Erythroblast (primary cell): ENCODE results near the gene METRNL.
"Not testable (repeated sequence)": the region's sequence is repeated elsewhere in the genome, so short reads cannot be mapped to it uniquely, and the experiment has no call there.

Experiments
- DNase-seq, 2 experiments: peaks; one replicate each; lab custom pipeline; 2025; lab: John Stamatoyannopoulos, UW
- GATA1 ChIP-seq: IDR thresholded peaks from 2 replicates; pipeline ENCODE4 v1.6.1; 2011; ENCODE audit warnings: low read depth, mild to moderate bottlenecking, control low read depth, low read length, moderate library complexity
- POLR2A ChIP-seq: IDR thresholded peaks from 2 replicates; pipeline ENCODE4 v1.6.1; 2011; ENCODE audit warnings: mild to moderate bottlenecking, low read length

METRNL gene, protein sequence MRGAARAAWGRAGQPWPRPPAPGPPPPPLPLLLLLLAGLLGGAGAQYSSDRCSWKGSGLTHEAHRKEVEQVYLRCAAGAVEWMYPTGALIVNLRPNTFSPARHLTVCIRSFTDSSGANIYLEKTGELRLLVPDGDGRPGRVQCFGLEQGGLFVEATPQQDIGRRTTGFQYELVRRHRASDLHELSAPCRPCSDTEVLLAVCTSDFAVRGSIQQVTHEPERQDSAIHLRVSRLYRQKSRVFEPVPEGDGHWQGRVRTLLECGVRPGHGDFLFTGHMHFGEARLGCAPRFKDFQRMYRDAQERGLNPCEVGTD

DNA sequence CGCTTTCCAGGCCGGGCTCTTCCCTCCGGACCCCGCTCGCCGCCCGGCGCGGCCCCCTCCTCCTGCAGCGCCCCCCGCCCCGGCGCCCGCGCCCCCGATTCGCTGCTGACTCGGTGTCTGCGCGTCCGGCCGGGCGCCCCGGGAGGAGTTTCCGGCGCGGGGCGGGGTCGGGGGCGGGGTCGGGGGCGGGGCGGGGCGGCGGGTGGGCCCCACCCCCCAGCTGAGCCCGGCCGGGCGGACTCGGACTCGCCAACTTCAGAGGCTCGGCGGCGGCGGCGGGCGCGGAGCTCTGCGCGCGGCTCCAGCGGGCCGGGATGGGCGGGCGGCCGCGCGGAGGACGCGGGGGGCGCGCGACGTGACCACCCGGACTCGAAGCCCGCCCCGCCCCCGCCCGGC is at the start of gene METRNL:
Gene METRNL (plus strand): TSS at position 258 of the 396 bp plus-strand sequence. CDS start 207 bp downstream, outside the sequence.
- peak; percentile 75 to 78 for DNase-seq
- TF ChIP-seq GATA1 = no peak
- TF ChIP-seq POLR2A = no peak

DNA sequence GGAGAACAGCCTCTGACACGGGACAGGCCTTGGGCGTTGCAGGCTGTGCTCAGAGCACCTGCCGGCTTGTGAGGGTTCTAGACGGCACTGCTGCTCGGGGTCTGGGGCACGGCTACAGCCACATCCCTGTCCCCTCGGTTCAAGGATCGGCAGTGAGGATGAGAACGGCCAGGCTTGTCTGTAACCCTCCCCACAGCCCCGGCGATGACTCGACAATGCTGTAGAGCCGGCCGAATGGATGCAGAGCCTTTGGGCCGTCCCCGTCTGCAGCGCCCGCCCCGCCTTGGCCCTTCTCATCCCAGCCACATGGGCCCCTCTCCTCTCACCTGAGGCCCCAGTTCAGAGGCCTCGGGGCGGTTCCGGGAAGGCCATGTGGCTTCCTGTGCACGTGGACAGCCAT is 49.0 kb upstream of the METRNL start:
- no peak for DNase-seq
- TF ChIP-seq GATA1 (no peak), POLR2A (no peak)

DNA sequence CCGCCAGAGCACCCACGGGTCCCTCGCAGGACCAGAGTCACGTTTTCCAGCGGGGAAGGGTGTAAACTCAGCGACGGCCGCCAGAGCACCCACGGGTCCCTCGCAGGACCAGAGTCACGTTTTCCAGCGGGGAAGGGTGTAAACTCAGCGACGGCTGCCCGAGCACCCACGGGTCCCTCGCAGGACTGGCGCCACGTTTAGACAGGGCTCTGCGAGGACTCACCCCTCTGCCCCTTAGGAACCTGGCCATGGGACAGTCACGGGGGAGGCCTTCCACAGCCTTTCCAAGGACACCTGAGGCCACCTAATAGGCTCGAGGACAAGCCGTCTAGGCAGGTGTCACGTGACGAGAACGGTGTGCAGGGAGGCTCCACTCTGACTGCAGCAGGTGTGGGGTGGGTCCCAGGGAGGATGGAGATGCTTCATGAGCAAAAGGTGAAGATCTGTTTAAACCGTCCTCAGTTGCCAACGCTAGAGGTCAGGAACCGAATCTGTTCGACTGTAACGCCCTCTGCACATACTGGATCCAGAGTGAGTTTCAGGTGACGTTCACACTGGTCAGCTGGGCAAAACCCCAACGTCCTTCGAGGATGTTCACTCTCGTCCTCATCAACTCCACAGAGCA is 48.0 kb upstream of the METRNL start:
- TF ChIP-seq POLR2A (no peak), GATA1 (no peak)
- DNase-seq = no peak

DNA sequence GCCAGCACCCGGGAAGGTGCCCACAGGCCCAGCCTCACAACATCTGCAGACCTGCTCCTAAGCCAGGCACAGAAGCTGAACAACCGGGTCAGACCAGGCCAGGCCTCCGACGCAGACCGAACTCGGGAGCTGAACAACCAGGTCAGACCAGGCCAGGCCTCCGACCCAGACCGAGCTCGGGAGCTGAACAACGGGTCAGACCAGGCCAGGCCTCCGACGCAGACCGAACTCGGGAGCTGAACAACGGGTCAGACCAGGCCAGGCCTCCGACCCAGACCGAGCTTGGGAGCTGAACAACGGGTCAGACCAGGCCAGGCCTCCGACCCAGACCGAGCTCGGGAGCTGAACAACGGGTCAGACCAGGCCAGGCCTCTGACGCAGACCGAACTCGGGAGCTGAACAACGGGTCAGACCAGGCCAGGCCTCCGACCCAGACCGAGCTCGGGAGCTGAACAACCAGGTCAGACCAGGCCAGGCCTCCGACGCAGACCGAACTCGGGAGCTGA is 47.4 kb upstream of the METRNL start:
- DNase-seq = not testable (repeated sequence)

DNA sequence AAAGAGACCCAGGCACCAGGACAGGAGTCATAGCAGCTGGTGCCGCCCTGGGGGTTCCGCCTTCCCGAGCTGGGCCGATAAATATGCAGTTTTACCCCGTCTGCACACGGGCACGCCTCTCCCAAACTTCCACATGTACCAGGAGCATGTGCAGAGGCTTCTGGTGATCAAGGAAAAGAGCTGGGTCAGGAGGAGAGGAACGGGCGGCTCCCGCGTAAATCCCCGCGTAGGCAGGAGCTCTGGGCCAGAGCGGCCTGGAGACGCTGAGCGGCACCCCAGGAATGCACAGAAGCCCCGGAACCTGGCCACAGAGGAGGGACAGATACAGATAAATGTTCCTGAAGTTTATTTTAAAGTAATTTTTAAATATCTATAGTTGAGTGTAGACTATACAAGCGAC is 46.6 kb upstream of the METRNL start:
- DNase-seq = no peak
- no peak for TF ChIP-seq POLR2A
- TF ChIP-seq GATA1 = no peak

DNA sequence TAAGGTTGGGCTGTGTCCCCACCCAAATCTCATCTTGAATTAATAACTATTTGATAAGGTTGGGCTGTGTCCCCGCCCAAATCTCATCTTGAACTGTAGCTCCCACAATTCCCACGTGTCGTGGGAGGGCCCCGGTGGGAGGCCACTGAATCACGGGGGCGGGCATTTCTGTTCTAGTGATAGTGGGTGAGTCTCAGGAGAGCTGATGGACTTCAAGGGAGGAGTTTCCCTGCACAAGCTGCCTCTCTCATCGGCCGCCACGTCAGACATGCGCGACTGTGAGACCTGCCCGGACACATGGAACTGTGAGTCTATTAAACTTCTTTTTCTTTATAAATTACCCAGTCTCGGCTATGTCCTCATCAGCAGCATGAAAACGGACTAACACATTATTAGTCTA is 44.9 kb upstream of the METRNL start:
- no peak for DNase-seq
- no peak for TF ChIP-seq POLR2A
- TF ChIP-seq GATA1 = no peak

DNA sequence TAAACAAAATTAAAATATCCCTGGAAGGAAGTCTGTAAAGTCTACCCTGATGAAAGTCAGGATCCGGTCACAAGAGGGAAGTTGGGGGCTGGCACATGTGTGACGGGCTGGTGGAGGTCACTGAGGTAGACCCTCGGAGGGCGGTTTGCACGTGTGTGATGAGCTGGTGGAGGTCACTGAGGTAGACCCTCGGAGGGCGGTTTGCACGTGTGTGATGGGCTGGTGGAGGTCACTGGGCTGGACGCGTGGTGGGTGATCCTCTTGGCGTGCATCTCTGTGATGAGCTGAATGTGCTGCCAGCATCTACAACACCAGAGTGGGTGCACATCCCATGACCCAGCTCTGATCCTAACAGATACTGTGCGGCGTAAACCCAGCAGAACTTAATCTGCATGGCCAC is 43.7 kb upstream of the METRNL start:
- DNase-seq = no peak

DNA sequence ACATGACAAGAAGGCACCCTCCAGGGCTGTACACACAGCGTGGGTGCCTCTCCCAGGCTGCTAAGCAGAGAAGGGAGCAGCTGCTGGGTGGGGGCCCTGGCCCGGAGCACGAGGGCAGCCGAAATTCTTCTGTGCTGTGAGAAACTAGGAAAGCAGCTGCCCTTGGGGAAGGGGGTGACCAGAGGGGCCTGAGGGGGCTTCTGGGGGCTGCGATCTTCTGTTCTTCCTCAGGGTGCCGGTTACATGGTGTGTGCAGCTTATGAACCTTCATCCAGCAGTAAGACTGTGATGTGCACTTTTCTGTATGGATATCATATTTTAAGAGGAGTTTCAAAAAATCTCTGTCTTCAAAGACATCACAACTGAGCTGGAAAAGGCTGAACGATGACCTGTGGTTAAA is 43.2 kb upstream of the METRNL start:
- TF ChIP-seq GATA1 = no peak
- no peak for TF ChIP-seq POLR2A
- no peak for DNase-seq

More for the DNA sequence above, 43.7 kb upstream of the METRNL start:
- TF ChIP-seq GATA1 (no peak), POLR2A (no peak)

DNA sequence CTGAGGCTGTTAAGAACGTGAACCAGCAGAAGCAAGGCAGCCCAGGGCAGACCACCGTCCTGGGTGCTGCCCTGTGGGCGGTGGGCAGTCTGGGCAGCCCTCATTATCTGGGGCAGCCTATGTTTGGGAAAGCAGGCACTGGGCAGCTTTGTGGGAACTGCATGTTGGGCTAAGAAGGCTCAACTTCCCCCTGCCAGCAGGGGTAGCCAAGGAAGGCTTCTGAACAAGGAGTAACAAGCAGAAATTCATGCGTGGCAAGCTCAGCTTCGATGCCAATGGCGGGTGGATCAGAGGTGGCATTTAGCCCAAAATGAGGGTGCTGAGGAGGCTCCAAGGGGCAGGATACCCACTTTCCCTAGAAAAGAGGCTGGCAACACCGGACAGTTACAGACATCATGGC is 42.7 kb upstream of the METRNL start:
- no peak for DNase-seq
- TF ChIP-seq GATA1 (no peak), POLR2A (no peak)

DNA sequence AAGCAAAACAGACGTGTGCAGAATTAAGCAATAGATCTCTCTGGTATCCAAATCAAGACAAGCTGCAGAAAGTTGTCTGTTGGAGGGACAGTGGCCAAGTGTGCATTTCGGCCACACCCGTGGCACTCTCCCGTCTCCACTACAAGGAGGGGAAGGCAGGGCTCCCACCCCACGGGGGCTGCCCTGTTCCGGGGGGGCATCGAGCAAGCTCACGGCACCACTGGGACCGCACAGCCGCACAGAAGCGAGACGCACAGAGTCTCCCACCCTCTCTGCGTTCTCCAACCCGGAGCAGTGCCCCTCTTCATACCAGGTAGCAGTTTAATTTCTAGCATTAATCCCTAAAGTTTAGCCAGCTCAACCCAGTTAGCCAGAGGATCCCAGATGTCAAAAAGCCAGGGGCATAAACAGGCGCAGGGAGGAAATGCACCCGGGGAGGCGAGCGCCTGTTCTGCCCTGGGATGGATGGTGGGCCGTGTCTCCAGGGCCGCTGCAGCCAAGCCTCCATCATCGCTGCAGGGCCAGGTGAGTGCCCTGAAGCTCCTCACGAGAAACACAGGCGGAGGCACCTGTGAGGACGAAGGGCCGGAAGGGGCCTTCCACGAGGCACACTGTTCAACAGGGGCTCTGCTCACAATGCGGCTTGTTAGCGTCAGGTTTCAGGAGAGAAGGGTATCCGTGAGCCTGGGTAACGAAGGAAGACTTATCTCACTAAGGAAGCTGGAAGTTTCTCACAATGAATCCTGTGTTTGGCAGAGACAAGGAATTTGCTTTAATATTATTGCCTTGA is 42.1 kb upstream of the METRNL start:
- no peak for DNase-seq
- TF ChIP-seq GATA1 = no peak
- no peak for TF ChIP-seq POLR2A

DNA sequence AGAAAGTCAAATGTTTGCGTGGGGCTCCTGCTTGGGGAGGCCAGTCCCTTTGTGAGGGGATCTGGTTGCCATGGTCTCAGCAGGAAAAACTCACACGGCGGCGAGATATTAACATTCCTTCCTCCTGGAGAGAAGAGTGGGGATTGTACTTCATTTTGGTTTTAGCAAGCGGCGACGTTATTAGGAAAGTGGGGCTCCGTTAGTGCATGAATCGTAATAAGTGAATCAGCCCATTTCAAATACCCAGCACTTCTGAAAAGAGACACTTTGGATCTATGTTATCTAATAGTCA is 41.6 kb upstream of the METRNL start:
- DNase-seq = no peak
- TF ChIP-seq POLR2A (no peak), GATA1 (no peak)

DNA sequence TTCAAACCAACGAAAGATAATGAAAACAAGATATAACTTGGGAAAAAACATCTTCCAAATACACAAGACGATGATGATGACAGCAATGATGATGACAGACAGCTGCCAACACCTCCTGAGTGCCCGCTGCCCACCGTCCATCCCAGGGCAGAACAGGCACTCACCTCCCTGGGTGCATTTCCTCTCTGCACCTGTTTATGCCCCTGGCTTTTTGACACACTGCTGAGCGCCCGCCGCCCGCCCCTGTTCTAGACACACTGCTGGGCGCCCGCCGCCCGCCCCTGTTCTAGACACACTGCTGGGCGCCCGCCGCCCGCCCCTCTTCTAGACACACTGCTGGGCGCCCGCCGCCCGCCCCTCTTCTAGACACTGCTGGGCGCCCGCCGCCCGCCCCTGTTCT is 40.4 kb upstream of the METRNL start:
- not testable (repeated sequence) for DNase-seq

DNA sequence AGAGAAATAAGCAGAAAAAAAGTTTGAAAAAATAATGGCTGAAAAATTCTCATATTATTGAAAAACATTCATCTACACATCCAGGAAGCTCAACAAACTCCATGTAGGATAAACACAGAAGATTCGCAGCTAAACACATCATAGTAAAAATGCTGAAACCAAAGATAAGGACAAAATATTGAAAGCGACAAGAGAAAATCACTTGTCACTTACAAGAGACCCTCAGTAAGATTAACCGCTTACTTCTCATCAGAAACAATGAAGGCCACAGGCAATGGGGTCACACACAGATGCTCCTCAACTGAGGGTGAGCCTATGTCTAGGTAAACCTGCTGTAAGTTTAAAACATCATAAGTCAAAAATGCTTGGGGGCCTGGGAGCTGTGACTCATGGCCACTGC is 38.1 kb upstream of the METRNL start:
- DNase-seq = no peak

DNA sequence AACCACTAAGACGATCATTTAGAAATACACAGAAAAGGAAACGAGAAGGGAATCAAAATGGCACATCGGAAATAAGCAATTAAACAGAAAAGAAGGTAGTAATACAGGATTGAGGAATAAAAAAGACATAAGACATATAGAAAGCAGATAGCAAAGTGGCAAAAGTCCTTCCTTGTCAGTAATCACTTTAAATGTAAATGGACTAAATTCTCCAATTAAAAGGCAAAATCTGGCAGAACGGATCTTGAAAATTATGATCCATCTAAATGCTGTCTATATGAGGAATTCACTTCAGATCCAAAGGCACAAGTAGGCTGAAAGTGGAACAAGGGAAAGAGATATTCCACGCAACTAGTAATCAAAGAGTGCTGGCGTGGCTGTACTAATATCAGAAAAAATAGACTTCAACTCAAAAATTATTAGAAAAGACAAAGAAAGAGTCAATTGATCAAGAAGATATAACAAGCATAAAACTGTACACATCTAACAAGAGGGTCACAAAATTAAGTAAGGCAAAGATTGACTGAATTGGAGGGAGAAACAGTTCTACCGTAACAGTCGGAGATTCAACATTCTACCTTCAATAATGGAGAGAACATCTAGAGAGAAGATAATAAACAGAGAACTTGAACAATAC is 36.8 kb upstream of the METRNL start:
- TF ChIP-seq GATA1 (no peak), POLR2A (no peak)
- no peak for DNase-seq

More for the DNA sequence above, 38.1 kb upstream of the METRNL start:
- TF ChIP-seq POLR2A (no peak), GATA1 (no peak)

DNA sequence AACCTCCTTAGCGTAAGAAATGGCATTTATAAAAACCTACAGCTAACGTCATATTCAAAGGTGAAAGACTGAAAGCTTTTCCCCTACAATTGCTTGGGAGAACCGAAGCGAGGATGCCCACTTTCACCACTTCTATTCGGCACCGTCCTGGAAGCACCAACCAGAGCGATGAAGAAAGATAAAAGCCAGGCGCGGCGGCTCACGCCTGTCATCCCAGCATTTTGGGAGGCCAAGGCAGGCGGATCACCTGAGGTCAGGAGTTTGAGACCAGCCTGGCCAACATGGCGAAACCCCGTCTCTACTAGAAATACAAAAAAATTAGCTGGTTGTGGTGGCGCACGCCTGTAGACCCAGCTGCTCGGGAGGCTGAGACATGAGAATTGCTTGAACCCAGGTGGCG is 34.9 kb upstream of the METRNL start:
- not testable (repeated sequence) for DNase-seq
